GM12892 (cell line): ENCODE data around the gene CAVIN1.
"Not testable (repeated sequence)": the region's sequence is repeated elsewhere in the genome, so short reads cannot be mapped to it uniquely, and the experiment has no call there.

ENCODE experiments used
- DNase-seq: peaks from one replicate; pipeline ENCODE4 v3.0.0; 2011; ENCODE audit not compliant: insufficient read length
- FAIRE-seq: peaks from 2 replicates; lab custom pipeline; 2011; peaks lifted over from hg19 to GRCh38; lab: Jason Lieb, UNC
- POLR2A ChIP-seq: IDR thresholded peaks from 2 replicates; pipeline ENCODE4 v1.6.1; 2011; ENCODE audit warnings: low read depth, low read length, control low read depth
- POLR2AphosphoS5 ChIP-seq: IDR thresholded peaks from 2 replicates; pipeline ENCODE4 v1.6.1; 2011; ENCODE audit warnings: low read depth, low read length, control low read depth
- TAF1 ChIP-seq: IDR thresholded peaks from 2 replicates; pipeline ENCODE4 v1.6.1; 2011; ENCODE audit warnings: low read depth, mild to moderate bottlenecking, control low read depth, low read length, borderline replicate concordance

The CAVIN1 gene

DNA sequence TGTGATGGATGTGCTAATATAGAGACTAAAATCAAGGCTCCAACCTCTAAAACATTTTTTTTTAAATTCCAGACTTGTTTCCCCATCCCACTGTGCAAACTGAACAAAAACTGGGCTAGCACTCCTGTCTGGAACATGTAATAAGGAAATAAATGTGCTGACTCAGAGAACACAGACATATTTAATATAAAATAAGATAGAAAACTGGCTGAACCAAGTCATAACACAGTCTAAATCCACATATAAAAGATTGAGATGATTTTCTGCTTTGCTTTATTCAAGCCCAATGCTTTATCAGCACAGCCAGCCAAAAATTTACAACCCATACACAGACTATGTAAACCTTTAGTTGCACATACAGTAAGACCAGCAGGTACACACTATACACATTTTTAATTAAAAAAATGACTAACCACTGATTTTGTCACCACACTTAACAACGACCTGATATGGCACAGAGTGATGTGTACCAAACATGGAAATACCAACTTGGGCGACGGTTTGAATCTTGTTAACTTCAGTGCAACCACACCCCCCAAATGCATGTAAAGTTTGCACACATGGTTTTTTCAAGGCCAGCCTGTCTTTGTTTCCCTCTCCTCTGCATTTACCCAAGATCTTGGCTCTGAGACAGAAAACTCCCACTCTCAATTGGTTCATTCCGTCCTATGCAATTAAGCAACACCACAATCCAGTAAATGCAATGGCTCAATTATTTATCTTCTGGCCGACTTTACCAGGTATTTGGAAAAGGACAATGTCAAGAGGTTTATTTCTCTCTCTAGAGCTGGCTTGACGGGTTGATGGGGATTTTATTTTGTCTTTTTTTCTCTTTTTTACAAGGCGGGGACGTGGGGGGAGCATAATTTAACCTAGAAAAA is 36.0 kb downstream of the CAVIN1 start:
- TF ChIP-seq POLR2A, result no peak
- no peak for TF ChIP-seq POLR2AphosphoS5
- no peak for TF ChIP-seq TAF1
- FAIRE-seq (no peak), DNase-seq (no peak)

DNA sequence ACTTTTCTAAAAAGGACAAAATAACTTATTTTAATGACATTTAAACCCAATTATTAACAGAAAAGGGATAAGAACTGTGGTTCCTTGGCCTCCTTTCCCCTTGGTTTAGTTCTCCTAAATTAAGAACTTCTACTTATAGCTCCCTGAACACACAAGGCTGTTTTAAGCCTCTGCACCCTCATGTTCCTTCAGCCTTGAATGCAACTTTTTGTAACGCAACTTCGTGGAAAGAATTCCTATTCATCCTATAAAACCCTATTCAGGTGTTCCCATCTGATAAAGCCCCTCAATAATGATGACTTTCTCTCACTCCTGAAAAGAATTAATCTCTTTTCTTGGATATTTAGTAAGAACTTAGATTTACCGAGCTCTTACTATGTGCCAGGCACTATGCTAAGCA is 41.2 kb downstream of the CAVIN1 start:
- FAIRE-seq, result no peak

DNA sequence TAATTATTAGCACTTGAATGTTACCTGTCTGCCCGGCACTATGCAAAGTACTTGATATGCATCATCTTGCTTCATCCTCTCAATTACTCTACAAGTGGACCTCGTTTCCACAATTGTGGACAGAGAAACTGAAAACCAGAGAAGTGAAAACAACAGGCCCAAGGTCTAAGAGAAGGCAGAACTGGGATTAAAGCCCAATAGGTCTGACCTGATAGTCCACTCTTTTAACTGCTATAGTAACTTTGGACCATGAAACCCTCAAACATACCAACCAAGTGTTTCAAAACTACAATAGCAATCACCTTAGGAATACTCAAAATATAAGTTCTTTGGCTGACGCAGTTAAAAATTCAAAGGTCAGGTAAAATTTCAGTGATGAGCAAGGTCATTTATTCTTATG is 42.1 kb downstream of the CAVIN1 start:
- DNase-seq, result no peak
- no peak for FAIRE-seq
- TF ChIP-seq POLR2A, result no peak
- no peak for TF ChIP-seq POLR2AphosphoS5
- no peak for TF ChIP-seq TAF1

More for the DNA sequence above, 41.2 kb downstream of the CAVIN1 start:
- DNase-seq, result no peak
- TF ChIP-seq POLR2AphosphoS5 (no peak), TAF1 (no peak), POLR2A (no peak)

DNA sequence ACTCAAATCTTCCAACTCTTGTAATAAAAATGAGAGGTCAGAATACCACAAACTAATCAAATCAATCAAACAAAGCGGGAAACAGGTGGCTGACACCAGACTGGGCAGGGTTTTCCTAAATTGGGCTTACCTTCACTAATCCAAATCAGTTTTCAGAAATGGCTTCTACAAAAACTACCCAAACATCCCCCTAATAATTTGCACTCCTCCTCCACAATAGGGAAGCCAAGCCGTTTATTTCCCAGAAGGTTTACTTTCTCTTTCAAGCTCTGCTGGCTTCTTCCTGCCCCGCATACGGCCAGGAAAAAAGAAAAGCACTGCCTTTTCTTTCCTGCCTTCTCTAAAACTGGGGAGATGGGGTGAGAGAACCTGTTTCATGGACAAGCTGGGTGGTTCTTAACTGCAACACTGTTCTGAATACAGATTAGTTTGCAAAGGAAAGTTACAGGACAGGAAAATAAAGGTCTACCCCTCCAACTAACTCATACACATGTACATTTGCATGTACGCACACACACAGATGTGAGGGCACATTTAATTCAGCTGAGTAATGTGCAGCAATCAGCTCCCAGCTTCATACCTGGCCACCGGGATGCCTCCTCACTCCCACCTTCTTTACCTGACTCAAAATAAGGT is 44.0 kb downstream of the CAVIN1 start:
- 0 out of 2 replicates have a peak, but pooled peaks have one; percentile 24 for TF ChIP-seq POLR2AphosphoS5
- TF ChIP-seq TAF1, result no peak
- TF ChIP-seq POLR2A, result peak; percentile 22; the same call in 1 of the 2 replicates
- no peak for DNase-seq
- FAIRE-seq, result peak; percentile 91

DNA sequence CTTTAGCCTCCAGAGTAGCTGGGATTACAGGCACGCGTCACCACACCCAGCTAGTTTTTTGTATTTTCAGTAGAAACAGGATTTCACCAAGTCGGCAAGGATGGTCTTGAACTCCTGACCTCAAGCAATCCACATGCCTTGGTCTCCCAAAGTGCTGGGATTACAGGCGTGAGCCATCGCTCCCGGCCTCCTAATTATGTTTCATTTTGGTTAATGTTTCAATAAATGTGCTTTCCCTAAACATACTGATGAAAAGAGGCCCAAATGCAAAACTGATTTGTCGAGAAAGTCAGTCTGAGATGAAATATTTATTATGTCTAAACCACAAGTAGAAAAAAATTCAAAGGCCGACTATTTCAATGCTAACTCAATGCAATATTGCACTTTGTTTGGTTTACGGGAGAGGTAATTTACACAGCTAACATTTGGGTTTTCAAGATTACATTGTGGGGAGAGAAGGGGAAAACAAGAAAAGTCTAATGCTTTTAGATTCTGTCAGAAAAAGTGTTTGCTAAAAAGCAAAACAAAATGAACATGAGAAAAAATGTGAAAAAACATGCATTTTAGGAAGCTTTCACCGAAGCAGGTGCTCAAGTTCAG is 44.6 kb downstream of the CAVIN1 start:
- FAIRE-seq, result no peak

DNA sequence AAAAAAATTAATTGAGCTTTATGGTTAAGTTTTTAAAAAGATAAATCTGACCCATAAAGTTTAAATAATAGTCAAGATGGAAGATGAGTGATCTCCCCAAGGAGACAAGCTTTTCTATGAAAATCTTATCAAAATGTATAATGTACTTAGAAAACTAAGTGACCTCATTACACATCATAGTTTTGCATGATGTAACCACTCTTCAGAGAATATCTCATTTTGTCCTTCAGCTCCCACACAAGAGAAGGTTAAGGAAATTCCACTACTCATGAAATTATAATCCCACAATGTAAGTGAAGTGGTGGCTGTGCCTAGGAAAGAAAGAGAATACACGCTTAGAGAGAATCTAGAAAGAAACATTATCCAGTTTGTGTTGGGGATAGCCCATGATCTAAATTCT is 49.2 kb downstream of the CAVIN1 start:
- DNase-seq (no peak), FAIRE-seq (no peak)
- no peak for TF ChIP-seq POLR2AphosphoS5
- TF ChIP-seq POLR2A, result no peak
- no peak for TF ChIP-seq TAF1

More for the DNA sequence above, 44.6 kb downstream of the CAVIN1 start:
- no peak for TF ChIP-seq TAF1
- TF ChIP-seq POLR2A, result no peak
- no peak for TF ChIP-seq POLR2AphosphoS5
- no peak for DNase-seq

DNA sequence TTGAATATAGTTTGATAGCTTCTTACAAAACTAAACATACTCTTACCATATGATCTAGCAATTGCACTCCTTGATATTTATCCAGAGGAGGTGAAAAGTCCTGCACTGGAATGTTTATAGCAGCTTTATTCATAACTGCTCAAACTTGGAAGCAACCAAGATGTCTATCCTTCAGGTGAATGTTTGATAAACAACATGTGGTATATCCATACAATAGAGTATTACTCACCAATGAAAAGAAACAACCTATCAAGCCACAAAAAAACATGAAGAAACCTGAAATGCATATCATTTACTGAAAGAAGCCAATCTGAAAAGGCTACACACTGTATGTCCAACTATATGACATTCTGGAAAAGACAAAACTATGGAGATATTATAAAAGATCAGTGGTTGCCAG is 50.9 kb downstream of the CAVIN1 start:
- TF ChIP-seq POLR2AphosphoS5 (no peak), POLR2A (no peak), TAF1 (no peak)
- no peak for DNase-seq
- FAIRE-seq, result no peak

DNA sequence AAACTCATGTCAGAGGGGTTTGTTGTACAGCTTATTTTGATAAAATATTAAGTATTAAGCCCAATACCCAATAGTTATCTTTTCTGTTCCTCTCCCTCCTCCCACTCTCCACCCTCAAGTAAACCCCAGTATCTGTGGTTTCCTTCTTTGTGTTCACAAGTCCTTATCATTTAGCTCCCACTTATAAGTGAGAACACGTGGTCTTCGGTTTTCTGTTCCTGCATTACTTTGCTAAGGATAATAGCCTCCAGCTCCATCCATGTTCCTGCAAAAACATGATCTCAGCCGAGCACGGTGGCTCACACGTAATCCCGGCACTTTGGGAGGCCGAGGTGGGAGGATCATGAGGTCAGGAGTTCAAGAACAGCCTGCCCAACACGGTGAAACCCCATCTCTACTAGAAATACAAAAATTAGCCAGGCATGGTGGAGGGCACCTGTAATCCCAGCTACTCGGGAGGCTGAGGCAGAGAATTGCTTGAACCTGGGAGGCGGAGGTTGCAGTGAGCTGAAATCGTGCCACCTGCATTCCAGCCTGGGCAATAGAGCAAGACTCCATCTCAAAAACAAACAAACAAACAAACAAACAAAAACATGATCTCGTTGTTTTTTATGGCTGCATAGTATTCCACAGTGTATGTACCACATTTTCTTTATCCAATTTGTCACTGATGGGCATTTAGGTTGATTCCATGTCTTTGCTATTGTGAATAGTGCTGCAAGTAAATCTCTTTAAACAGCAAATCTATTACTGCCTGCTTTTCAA is 54.1 kb downstream of the CAVIN1 start:
- FAIRE-seq, DNase-seq: not testable (repeated sequence)

DNA sequence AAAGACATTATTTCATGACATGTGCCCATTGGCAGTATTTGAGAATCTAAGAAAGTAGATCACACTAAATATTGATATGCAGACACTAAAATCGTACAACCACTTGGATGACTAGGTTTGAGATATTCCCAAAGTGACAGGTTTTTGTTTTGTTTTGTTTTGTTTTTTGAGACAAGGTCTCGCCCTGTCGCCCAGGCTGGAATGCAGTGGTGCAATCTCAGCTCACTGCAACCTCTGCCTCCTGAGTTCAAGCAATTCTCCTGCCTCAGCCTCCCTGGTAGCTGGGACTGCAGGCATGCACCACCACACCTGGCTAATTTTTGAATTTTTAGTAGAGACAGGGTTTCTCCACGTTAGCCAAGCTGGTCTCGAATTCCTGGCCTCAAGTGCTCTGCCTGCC is 54.7 kb downstream of the CAVIN1 start:
- FAIRE-seq, DNase-seq: not testable (repeated sequence)

DNA sequence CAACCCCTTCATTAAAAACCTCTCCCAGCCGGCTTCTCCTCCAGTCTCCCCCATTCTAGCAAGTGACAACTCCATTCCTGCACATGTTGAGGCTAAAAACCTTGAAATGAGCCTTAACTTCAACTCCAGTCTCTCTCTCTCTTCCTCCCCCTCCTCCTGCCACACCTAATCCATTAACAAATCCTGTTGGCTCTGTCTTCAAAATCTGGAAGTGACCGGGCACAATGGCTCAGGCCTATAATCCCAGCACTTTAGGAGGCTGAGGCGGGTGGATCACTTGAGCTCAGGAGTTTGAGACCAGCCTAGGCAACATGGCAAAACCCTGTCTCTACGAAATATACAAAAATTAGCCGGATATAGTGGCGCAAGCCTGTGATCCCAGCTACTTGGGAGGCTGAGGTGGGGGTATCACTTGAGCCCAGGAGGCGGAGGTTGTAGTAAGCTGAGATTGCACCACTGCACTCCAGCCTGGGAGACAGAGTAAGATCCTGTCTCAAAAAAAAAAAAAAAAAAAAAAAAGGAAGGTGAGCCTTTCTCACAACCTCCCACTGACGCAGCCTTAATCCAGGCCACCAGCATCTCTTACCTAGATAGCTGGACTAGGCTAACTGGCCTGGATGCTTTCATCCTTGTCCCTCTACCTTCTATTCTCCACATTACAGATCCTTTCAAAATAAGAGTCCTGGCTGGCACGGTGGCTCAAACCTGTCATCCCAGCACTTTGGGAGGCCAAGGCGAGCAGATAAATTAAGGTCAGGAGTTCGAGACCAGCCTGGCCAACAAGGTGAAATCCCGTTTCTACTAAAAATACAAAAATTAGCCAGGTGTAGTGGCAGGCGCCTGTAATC is 56.7 kb downstream of the CAVIN1 start:
- DNase-seq, FAIRE-seq: not testable (repeated sequence)

DNA sequence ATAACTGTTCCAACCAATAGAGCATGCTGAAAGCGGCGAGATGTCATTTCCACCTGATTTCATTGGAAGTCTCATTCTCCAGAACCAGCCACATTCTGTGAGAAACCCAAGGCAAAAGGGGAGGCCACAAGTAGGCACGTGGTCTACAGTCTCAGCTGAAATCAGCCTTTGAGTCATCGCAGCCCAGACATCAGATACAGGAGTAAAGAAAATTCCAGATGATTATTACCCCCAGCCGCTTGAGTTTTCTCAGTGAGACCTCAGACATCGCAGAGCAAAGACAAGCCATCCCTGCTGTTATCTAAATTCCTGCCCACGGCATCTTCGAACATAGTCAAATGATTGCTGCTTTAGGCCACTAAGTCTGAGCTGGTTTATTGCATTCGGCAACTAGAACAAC is 57.9 kb downstream of the CAVIN1 start:
- TF ChIP-seq POLR2AphosphoS5 (no peak), TAF1 (no peak), POLR2A (no peak)
- FAIRE-seq (no peak), DNase-seq (no peak)
